Measurements from ENCODE around the gene PRKCZ.

Gene PRKCZ

DNA sequence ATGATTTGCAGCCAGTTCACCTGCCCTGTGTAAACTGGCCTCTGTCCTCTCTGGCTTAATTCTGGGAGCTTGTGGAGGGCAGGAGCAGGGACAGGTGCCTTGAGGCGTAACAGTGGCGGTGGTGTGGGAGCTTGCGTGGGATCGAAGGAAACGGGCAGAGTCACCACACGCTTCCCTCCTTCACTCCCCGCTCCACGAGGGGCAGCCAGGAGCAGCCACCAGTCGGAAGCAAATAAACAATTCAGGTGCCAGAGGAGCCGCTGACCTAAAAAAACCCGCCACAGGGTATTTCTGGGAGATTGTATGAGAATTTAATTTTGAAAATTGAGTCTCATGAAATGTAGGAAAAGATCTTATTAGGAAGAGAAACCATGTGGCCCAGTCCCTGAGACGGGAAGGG, 118.3 kb downstream of the PRKCZ start:
- no peaks in the 10 kb centered on the region for H3K36me3 Mint-ChIP-seq (ENCODE audit: low read depth)
- H3K4me1 Mint-ChIP-seq (ENCODE audit: low read depth): no peaks in the 10 kb centered on the region
- no peaks in the 10 kb centered on the region for H3K9me3 Mint-ChIP-seq
- no peak overlapping the region for H3K4me3 Mint-ChIP-seq
- peaks cover 3% of the 10 kb centered on the region for H3K27me3 Mint-ChIP-seq (ENCODE audit: low read depth)
- no peak overlapping the region for H3K27ac Mint-ChIP-seq

- H3K9me3 Mint-ChIP-seq: no peaks in the 10 kb centered on the region
- H3K36me3 Mint-ChIP-seq (ENCODE audit: low read depth): no peaks in the 10 kb centered on the region
- H3K27ac Mint-ChIP-seq: no peak overlapping the region
- no peaks in the 10 kb centered on the region for H3K4me1 Mint-ChIP-seq (ENCODE audit: low read depth)
- no peak overlapping the region for H3K4me3 Mint-ChIP-seq
- H3K27me3 Mint-ChIP-seq (ENCODE audit: low read depth): peaks cover 3% of the 10 kb centered on the region
These were observed 119.1 kb downstream of the PRKCZ start for GRCh38 chr1:2169200-2169836.

DNA sequence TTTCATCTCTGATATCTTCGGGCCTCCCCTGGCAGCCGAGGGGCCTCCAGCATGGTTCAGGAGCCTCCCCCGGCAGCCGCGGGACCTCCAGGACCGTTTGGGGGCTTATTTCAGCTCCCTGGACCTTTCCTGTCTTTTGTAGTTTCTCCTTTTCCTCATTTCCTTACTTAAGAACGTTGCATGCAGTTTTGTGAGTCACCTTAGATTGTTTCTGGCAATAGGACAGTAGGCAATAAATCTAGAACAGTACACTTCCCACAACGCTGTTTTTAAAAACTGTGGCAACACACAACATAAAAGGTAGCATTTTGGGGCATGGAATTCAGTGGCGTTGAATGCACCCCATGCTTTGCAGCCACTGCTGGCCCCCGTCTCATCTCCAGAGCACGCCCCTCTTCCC, 120.0 kb downstream of the PRKCZ start:
- H3K27ac Mint-ChIP-seq: no peak overlapping the region
- no peaks in the 10 kb centered on the region for H3K9me3 Mint-ChIP-seq
- no peaks in the 10 kb centered on the region for H3K36me3 Mint-ChIP-seq (ENCODE audit: low read depth)
- no peak overlapping the region for H3K4me3 Mint-ChIP-seq
- H3K27me3 Mint-ChIP-seq (ENCODE audit: low read depth): peaks cover 3% of the 10 kb centered on the region
- no peaks in the 10 kb centered on the region for H3K4me1 Mint-ChIP-seq (ENCODE audit: low read depth)

DNA sequence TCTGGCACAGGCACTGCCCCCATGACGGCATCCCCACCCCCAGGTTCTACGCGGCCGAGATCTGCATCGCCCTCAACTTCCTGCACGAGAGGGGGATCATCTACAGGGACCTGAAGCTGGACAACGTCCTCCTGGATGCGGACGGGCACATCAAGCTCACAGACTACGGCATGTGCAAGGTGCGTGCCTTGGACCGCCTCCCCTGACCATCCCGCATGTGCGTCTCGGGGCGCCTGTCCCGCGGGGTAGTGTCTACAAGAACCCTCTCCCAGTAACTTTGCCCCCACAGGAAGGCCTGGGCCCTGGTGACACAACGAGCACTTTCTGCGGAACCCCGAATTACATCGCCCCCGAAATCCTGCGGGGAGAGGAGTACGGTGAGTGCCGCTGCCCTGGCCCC, 121.8 kb downstream of the PRKCZ start:
- H3K27ac Mint-ChIP-seq: no peak overlapping the region
- no peaks in the 10 kb centered on the region for H3K36me3 Mint-ChIP-seq (ENCODE audit: low read depth)
- no peak overlapping the region for H3K4me3 Mint-ChIP-seq
- peaks cover 3% of the 10 kb centered on the region for H3K27me3 Mint-ChIP-seq (ENCODE audit: low read depth)
- no peaks in the 10 kb centered on the region for H3K4me1 Mint-ChIP-seq (ENCODE audit: low read depth)
- H3K9me3 Mint-ChIP-seq: no peaks in the 10 kb centered on the region

- Mint-ChIP-seq H3K4me1 (ENCODE audit: low read depth) (no peaks in the 10 kb centered on the region), H3K9me3 (no peaks in the 10 kb centered on the region), H3K27me3 (ENCODE audit: low read depth) (peaks cover 3% of the 10 kb centered on the region), H3K4me3 (no peak overlapping the region), H3K36me3 (ENCODE audit: low read depth) (no peaks in the 10 kb centered on the region), H3K27ac (no peak overlapping the region)
These were observed 122.4 kb downstream of the PRKCZ start for GRCh38 chr1:2172551-2173146.

DNA sequence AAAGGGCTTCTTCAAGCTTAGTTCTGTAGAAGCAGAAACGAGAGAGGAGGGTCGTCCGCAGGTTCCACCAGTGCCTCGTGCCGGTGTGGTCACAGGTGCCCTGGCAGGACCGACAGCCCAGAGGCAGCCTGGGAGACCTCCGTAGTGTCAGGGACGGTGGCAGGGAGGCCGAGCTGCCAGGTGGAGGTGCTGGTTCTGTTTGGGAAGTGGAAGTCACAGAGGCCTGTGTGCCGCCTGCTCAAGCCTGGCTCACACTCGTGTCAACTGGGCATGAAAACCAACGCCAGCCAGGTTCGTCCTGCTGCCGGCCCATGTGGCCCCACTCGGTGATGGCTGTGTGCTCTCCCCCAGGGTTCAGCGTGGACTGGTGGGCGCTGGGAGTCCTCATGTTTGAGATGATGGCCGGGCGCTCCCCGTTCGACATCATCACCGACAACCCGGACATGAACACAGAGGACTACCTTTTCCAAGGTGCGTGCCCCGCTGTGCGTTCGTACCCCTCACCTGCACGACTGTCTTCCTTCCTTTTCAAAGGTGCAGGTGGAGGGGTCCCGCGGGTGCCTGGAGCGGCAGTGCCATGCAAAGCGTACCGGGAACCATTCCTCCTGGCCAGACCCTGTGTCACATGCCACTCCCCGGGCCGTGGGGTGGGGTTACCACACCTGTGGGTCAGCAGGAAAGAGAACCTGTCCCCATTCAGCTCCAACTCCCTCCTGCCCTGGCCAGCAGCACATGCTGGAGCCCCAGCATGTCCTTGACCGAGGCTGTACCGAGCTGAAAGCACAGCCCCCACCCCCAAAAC, 123.5 kb downstream of the PRKCZ start:
- H3K4me3 Mint-ChIP-seq: no peak overlapping the region
- H3K9me3 Mint-ChIP-seq: no peaks in the 10 kb centered on the region
- peaks cover 3% of the 10 kb centered on the region for H3K27me3 Mint-ChIP-seq (ENCODE audit: low read depth)
- H3K27ac Mint-ChIP-seq: no peak overlapping the region
- H3K4me1 Mint-ChIP-seq (ENCODE audit: low read depth): no peaks in the 10 kb centered on the region
- H3K36me3 Mint-ChIP-seq (ENCODE audit: low read depth): no peaks in the 10 kb centered on the region

GRCh38 chr1:2174348-2175054, 124.3 kb downstream of the PRKCZ start:
- Mint-ChIP-seq H3K4me1 (ENCODE audit: low read depth) (no peaks in the 10 kb centered on the region), H3K4me3 (no peak overlapping the region), H3K27me3 (ENCODE audit: low read depth) (peaks cover 3% of the 10 kb centered on the region), H3K27ac (no peak overlapping the region), H3K9me3 (no peaks in the 10 kb centered on the region), H3K36me3 (ENCODE audit: low read depth) (no peaks in the 10 kb centered on the region)

- peaks cover 3% of the 10 kb centered on the region for H3K27me3 Mint-ChIP-seq (ENCODE audit: low read depth)
- H3K4me1 Mint-ChIP-seq (ENCODE audit: low read depth): no peaks in the 10 kb centered on the region
These were observed 124.8 kb downstream of the PRKCZ start for GRCh38 chr1:2175055-2175414.

DNA sequence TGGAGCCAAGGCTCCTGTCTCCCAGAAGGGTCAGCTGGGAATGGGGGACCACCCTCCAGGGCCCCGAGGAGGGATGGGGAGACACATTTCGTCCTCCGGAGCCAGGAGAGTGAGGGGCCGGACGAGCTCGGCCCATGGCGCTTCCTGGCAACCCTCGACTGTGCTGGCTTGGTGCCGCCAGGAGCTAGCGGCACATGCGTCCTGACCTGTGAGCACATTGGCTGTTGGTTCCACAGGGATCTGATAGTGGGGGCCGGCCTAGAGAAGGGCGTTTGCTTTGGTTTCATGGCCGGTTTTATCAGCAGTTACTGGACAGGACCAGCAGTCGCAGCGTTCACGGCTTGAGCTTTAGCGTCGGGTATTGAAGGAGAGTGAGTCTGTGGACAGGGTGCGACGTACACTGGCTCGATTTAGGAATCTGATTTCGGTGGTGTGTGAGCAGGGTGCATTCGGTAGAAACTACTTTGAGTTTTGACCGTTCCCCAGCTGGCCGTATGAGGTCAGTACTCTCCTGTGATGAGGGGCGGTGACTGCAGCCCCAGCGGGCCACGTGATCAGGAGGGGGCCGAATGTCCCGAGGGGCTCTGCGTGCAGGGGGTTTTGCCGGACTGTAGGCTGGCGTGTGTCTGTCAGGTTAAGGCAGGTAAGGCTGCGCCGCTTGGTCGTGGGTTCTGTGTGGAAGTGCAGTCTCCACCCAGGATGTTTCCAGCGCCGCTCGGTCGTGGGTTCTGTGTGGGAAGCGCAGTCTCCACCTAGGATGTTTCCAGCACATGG, 125.7 kb downstream of the PRKCZ start:
- no peaks in the 10 kb centered on the region for H3K4me1 Mint-ChIP-seq (ENCODE audit: low read depth)
- no peaks in the 10 kb centered on the region for H3K36me3 Mint-ChIP-seq (ENCODE audit: low read depth)
- no peak overlapping the region for H3K4me3 Mint-ChIP-seq

More at GRCh38 chr1:2175055-2175414, 124.8 kb downstream of the PRKCZ start:
- Mint-ChIP-seq H3K9me3 (no peaks in the 10 kb centered on the region), H3K36me3 (ENCODE audit: low read depth) (no peaks in the 10 kb centered on the region), H3K27ac (no peak overlapping the region), H3K4me3 (no peak overlapping the region)

DNA sequence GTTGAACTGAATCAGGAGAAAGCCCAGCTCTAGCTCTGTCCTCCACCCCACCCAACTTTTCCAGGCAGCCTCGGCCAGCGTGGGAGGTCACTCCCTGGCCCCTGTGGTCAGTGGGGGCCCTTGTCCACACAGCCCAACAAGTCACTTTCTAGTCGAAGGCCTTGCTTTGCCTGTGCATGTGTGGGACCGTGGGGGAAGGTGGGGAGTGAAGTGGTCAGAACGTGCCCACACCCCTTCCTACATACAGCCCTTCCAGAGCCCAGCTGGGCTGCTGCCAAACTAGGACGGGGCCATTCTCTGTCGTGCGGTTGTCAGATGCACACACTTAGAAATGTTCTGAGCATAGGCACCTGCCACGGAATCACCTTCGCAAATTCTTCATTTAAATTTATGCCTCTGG, 126.4 kb downstream of the PRKCZ start:
- Mint-ChIP-seq H3K4me3 (no peak overlapping the region), H3K27me3 (ENCODE audit: low read depth) (peaks cover 3% of the 10 kb centered on the region), H3K9me3 (no peaks in the 10 kb centered on the region), H3K27ac (no peak overlapping the region), H3K36me3 (ENCODE audit: low read depth) (no peaks in the 10 kb centered on the region), H3K4me1 (ENCODE audit: low read depth) (no peaks in the 10 kb centered on the region)

More for the DNA sequence above, 125.7 kb downstream of the PRKCZ start:
- Mint-ChIP-seq H3K27me3 (ENCODE audit: low read depth) (peaks cover 3% of the 10 kb centered on the region), H3K27ac (no peak overlapping the region), H3K9me3 (no peaks in the 10 kb centered on the region)

GRCh38 chr1:2177541-2177940, 127.3 kb downstream of the PRKCZ start:
- H3K36me3 Mint-ChIP-seq (ENCODE audit: low read depth): no peaks in the 10 kb centered on the region
- peaks cover 3% of the 10 kb centered on the region for H3K27me3 Mint-ChIP-seq (ENCODE audit: low read depth)
- H3K9me3 Mint-ChIP-seq: no peaks in the 10 kb centered on the region
- H3K27ac Mint-ChIP-seq: no peak overlapping the region
- no peaks in the 10 kb centered on the region for H3K4me1 Mint-ChIP-seq (ENCODE audit: low read depth)
- H3K4me3 Mint-ChIP-seq: no peak overlapping the region

- H3K27ac Mint-ChIP-seq: no peak overlapping the region
- no peaks in the 10 kb centered on the region for H3K9me3 Mint-ChIP-seq
- H3K4me1 Mint-ChIP-seq (ENCODE audit: low read depth): no peaks in the 10 kb centered on the region
- no peaks in the 10 kb centered on the region for H3K36me3 Mint-ChIP-seq (ENCODE audit: low read depth)
- H3K4me3 Mint-ChIP-seq: no peak overlapping the region
- H3K27me3 Mint-ChIP-seq (ENCODE audit: low read depth): peaks cover 1% of the 10 kb centered on the region
These were observed 127.8 kb downstream of the PRKCZ start for GRCh38 chr1:2177946-2178538.

DNA sequence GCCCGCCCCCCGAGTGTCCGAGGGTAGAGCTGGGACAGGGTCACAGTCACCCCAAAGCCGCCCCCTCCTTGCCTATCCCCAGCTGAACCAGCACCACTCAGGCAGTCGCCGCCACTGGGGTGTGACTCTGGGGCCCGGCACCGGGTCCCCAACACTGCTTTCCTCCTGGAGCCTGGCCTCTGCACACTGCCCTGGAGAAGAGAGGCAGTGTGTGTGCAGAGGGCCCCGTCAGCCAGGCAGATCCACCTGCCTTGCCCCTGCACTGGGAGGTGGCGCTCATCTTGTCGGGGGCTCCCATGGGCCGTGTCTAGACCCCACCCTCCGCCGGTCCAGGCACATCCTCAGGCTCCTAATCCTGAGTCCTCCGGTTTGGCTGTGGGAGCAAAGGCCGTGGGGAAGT, 128.7 kb downstream of the PRKCZ start:
- H3K27me3 Mint-ChIP-seq (ENCODE audit: low read depth): no peaks in the 10 kb centered on the region
- no peak overlapping the region for H3K27ac Mint-ChIP-seq
- no peaks in the 10 kb centered on the region for H3K4me1 Mint-ChIP-seq (ENCODE audit: low read depth)
- no peaks in the 10 kb centered on the region for H3K9me3 Mint-ChIP-seq
- no peaks in the 10 kb centered on the region for H3K36me3 Mint-ChIP-seq (ENCODE audit: low read depth)
- no peak overlapping the region for H3K4me3 Mint-ChIP-seq

All from T-helper 1 cell treated with Interleukin-12 subunit alpha and Interleukin-12 subunit beta and Interleukin-4 antibody, amounts not matched to agents 30 μg/mL and 1 μg/mL, for 36 hours (primary cell).